GM19467 (cell line): ENCODE data around the gene AP4M1.

ENCODE experiments used
- ATAC-seq: cut with Tn5 transposase; IDR thresholded peaks from one replicate; pipeline ENCODE4 v1.9.1; 2021; ENCODE audit warnings: mild to moderate bottlenecking, moderate library complexity; ENCODE audit not compliant: unreplicated experiment

Gene AP4M1

DNA sequence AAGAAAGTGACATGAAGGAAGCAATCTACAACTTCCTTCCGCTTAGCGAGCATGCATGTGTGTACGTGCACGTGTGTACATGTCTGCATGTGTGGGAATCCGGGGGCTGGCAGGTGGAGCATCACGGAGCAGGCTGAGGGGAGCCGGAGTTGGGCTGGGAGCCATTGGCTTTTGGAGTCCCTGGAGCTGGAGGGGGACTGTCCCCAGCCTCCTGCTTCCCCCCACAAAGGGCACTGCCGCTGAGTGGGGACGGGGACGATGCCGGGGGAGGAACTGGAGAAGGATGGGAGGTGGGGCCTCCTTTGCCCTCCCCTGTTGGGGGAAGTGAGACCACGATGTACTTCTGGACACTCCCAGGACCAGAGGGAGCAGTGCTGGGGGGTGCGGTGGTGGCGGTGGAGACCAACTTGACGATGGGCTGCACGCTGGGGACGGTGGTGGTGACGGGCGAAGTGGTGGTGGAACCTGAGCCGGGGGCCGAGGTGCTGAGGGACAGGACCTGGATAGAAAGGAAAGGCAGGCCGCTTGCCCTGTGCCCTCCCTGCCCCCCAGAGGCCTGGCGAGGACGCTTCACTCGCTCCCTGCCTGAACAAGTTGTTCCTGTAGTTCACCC is 5.8 kb downstream of the AP4M1 start:
- ATAC-seq: no peak

DNA sequence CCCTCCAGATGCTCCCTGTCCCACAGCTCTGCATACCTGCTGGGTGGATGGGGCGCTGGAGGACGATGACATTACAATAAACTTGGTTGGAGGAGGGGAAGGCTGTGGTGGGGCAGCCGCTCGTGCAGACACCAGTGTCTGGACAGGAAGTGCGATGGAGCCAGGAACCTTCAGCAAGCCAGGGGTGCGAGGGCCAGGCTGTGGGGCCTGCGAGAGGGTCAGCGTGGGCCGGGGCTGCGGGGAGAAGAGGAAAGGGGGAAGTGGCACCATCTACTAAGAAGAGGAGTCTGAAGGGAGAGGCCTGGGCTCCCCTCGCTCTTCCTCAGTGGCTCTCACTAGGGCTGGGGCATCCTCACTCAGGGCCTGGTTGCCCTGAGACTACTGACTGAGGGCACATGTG is 6.4 kb downstream of the AP4M1 start:
- no peak for ATAC-seq

- no peak for ATAC-seq
Measured at GRCh38 chr7:100109521-100110163, 8.2 kb downstream of the AP4M1 start.

GRCh38 chr7:100111156-100111555 is 9.7 kb downstream of the AP4M1 start:
- no peak for ATAC-seq

- no peak for ATAC-seq
Measured at GRCh38 chr7:100111914-100112313, 10.5 kb downstream of the AP4M1 start.

DNA sequence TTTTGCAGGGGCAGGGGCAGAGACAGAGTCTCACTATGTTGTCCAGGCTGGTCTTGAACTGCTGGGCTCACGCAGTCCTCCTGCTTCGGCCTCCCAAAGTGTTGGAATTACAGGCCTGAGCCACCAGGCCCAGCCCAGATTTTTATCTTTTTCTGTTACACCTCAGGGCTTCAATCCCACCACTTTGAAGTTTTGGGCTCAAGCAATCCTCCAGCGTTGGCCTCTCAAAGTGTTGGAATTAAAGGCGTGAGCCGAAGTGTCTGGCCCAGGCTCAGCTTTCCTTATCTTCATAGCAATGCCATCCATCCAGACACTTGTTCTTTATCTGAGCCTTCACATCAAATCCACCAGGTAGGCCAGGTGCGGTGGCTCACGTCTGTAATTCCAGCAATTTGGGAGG is 13.6 kb downstream of the AP4M1 start:
- ATAC-seq: no peak

- ATAC-seq: no peak
Measured at GRCh38 chr7:100118388-100119071, 17.1 kb downstream of the AP4M1 start.

- ATAC-seq: peak; percentile 62
Measured at GRCh38 chr7:100119072-100119969, 17.9 kb downstream of the AP4M1 start, which contains the start of the genes CNPY4 and TAF6. Gene CNPY4 (plus strand): TSS chr7:100119634. CDS start chr7:100119745, 111 bp downstream. Gene TAF6 (minus strand): TSS chr7:100119358. CDS start chr7:100114209, 5,149 bp downstream.

DNA sequence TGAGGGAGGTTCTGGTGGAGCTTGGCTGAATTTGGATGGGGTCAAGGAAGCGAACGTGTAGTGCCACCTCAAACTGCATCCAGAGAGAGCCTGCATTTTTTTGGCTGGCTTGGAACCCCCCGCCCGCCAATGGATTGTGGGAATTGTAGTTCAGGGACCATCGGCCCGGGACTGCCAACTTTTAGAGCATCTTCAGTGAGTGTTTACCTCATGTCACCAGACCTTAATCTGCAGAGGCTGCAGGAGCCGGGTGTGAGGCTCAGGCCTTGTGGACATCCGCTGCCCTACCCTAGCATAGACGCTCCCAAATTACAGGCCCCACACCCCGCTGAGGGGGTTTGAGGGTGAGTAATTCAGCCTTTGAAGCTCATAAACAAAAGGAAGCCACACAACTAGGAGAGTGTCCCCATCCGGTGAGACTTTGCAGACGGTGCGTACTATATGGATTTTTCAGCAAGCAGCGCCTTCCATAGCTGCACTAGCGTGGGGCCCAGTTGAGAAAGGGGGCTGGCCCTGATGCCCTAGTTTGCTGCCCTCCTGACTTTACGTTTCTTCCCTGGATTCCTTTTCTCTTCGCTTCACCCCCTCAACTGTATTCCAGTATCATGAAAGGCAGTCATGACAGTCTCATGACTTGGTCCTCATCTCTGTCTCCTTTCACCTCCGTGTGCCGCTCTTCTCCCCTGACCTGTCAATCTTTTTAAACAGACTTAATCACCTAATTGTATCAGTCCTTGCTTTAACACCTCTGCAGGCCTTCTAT is 18.7 kb downstream of the AP4M1 start:
- peak; percentile 21 for ATAC-seq

DNA sequence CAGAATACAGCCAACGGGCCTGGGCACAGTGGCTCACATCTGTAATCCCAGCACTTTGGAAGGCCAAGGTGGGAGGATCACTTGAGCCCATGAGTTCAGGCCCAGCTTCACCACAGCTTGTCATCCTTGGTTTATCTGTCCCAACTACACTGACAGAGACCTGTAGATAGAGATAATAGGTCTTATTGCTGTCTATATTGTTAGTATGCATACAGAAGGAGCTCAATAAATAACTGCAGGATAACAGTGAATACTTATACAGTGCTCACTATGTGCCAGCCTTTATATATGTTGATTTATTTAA is 19.2 kb downstream of the AP4M1 start:
- no peak for ATAC-seq

DNA sequence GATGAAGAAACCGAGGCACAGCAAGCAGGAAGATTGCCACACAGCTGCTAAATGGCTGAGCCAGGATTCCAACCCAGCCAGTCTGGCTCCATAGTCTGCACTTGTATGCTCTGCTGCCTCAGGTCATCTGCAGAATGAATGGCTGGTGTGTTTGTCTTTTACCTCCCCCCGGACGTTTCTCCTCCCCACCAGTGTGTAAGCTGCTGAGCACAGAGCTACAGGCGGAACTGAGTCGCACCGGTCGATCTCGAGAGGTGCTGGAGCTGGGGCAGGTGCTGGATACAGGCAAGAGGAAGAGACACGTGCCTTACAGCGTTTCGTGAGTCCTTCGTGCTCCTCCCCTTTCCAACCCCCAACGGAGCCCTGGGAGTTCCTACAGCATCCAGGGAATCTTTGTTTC is 20.6 kb downstream of the AP4M1 start:
- ATAC-seq: no peak

DNA sequence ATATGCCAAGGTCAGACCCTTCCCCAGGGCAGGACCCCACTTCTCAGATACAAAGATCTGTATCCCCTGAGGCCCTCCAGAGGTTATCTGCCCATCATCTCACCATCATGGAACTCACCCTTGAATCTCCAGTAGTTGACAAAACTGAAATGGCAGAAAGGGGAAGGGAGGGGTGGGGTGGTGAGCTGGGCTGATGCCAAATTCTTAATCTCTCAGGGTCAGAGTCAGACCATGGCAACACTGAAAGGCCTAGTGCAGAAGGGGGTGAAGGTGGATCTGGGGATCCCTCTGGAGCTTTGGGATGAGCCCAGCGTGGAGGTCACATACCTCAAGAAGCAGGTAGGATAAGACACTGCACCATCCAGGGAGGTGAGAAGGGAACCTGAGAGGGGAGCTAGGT is 21.1 kb downstream of the AP4M1 start:
- ATAC-seq: no peak

GRCh38 chr7:100124301-100125230 is 23.1 kb downstream of the AP4M1 start:
- no peak for ATAC-seq

DNA sequence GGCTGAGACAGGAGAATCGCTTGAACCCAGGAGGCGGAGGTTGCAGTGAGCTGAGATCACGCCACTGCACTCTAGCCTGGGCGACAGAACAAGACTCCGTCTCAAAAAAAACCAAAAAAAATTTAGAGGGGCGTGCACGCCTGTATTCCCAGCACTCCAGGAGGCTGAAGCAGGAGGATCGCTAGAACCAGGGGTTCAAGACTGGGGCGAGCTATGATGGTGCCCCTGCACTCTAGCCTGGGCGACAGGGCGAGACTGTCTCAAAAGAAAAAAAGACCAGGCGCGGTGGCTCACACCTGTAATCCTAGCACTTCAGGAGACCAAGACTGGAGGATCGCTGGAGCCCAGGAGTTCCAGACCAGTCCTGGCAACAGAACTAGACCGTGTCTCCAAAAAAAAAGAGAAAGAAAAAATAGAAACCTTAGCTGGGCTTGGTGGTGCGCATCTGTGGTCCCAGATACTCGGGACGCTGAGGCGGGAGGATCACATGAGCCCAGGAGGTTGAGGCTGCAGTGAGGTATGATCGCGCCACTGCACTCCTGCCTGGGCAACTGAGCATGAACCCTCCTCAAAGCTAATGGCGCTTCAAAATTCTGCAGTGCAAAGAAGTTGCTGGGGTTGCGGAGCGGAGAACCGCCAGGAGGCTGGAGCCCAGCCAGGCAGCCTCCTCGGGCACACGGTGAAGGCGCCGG is 24.9 kb downstream of the AP4M1 start:
- peak; percentile 5 for ATAC-seq

DNA sequence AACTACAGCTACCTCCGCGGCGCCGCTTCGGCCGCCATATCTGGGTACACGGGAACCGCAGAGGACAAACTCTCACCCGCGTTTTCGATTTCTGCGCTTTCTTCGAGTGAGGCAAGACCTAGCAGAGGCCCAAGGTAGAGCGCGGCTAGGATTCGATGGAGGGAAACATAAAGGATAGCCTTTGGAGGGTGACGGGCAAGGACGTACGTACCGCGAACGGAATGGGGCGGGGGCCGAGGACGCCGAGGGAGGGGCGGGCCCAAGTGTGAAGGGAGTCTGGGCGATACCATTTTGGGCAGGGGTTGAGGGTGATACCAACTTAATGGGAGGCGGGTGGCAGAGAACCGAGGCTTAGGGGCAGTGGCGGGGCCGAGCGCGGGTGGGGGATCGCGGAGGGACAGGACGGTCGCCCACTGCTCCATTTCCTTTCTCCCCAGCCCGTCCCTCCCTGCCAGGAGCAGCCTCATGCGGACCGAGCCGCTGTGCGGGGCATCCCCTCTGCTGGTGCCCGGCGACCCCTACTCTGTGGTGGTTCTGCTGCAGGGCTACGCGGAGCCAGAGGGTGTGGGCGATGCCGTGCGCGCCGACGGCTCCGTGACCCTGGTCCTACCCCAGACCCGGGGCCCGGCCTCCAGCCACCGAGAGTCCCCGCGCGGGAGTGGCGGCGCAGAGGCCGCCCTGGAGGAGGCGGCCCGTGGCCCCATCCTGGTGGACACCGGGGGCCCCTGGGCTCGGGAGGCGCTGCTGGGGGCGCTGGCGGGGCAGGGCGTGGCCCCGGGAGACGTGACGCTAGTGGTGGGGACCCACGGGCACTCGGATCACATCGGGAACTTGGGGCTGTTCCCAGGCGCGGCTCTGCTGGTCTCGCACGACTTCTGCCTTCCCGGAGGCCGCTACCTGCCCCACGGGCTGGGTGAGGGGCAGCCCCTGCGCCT is 25.8 kb downstream of the AP4M1 start, which contains the start of gene MBLAC1:
Gene MBLAC1 (plus strand): TSS at position 37 of the 935 bp plus-strand sequence. CDS start 429 bp downstream, at position 466.
- peak; percentile 55 for ATAC-seq

DNA sequence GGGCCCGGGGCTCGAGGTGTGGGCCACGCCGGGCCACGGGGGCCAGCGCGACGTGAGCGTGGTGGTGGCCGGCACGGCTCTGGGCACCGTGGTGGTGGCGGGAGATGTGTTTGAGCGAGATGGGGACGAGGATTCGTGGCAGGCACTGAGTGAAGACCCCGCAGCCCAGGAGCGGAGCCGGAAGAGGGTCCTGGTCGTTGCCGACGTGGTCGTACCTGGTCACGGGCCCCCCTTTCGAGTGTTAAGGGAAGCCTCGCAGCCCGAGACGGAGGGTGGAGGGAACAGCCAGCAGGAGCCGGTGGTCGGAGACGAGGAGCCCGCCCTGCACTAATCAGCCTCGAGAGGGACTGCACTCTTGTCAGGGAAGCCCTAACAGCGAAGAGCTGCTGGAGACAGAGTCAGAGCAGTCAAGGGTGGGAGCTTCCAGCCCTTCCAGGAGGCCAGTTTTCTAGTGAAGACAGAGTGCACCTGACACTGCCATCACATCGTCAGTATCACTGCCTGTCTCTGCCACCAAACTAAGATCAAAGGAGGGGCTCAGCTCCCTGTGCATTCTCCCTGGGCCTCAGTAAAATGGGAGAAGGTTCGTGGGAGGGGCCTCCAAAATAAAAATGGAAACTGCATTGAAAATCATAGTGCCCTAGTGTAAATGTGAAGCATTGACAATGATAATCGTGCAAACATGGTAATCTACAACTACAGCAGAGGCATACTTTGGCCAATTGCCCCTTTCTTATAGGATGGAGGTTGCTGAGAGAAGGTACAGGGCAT is 26.6 kb downstream of the AP4M1 start:
- no peak for ATAC-seq

DNA sequence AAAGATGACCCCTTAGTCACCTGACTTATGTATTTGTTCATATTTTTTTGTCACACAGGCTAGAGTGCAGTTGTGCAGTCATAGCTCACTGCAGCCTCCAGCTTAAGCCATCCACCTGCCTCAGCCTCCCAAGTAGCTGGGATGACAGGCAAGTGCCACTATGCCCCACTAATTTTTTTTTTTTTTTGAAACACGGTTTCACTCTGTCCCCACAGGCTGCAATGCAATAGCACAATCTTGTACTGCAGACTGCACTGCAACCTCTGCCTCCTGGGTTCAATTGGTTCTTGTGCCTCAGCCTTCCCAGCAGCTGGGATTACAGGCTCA is 27.2 kb downstream of the AP4M1 start:
- ATAC-seq: no peak
